ENCODE results near the gene ULK4.

- TF ChIP-seq FOXA1 (IDR thresholded peaks at IDR 0.05), result no peak
- TF ChIP-seq FOXM1 (IDR thresholded peaks at IDR 0.05; ENCODE audit: borderline replicate concordance), result no peak
These were observed 537.2 kb downstream of the ULK4 start for GRCh38 chr3:41424543-41425300.
